GM13977 (cell line): ENCODE results near the gene SLC8A1.

Experiments
- DNase-seq: peaks from one replicate; pipeline ENCODE4 v3.0.0; 2012; ENCODE audit warnings: low spot score
- in situ Hi-C: fragments of 300-500 bp; cut with MboI; formaldehyde crosslinking; loops from one replicate; pipeline ENCODE4 v1.12.0; 2022; ENCODE audit warnings: low sequenced_read_pairs, low pct_unique_long_range_greater_than_20kb, mixed read lengths, inconsistent platforms; ENCODE audit not compliant: unreplicated experiment
- TF ChIP-seq, protein P1 (sequence below): IDR thresholded peaks from 2 replicates; pipeline ENCODE4 v1.5.1; 2012; ENCODE audit warnings: mild to moderate bottlenecking, control low read depth; ENCODE audit not compliant: insufficient read depth; ENCODE audit errors: extremely low read depth, missing control alignments

Gene SLC8A1

DNA sequence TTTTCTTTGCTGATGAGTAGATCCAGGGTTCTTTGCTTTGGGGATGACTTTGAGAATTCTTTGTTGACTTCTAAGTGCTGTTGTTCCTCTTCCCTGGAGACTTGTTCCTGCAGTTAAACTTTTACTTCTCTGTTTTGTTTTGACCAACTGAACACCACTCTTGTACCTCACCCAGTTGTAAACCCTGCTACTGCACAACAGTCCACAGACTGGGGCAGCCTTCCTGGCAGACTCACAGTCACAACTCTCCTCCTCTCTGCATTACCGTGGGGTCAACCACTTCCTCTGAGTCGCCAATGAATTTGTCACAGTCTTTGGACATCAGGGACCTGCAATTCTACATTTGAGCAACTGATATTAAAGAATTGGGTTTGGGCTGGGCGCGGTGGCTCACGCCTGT lies 3.8 kb upstream of the SLC8A1 start:
- in situ Hi-C loops = no loop called here
- DNase-seq = no peak
- TF ChIP-seq, protein P1, sequence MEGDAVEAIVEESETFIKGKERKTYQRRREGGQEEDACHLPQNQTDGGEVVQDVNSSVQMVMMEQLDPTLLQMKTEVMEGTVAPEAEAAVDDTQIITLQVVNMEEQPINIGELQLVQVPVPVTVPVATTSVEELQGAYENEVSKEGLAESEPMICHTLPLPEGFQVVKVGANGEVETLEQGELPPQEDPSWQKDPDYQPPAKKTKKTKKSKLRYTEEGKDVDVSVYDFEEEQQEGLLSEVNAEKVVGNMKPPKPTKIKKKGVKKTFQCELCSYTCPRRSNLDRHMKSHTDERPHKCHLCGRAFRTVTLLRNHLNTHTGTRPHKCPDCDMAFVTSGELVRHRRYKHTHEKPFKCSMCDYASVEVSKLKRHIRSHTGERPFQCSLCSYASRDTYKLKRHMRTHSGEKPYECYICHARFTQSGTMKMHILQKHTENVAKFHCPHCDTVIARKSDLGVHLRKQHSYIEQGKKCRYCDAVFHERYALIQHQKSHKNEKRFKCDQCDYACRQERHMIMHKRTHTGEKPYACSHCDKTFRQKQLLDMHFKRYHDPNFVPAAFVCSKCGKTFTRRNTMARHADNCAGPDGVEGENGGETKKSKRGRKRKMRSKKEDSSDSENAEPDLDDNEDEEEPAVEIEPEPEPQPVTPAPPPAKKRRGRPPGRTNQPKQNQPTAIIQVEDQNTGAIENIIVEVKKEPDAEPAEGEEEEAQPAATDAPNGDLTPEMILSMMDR = no peak

DNA sequence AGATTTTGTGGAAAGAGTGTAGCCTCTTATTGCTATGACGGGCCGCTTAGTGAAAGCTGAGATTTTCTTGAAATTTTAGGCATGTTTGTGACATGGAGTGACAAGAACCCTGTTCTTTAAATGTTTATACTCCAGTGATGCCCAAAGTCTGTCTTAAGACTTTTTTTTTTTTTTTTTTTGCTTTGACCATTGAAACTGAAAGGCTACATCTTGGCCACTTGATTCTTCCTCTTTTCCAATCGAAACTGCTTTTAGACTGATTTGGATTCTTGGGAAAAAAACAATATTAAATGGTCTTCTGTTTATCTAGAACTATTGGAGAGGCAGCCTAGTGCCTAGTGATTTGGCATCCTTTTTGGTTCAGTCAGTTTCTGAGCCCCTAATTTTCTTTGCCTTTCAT lies 2.4 kb upstream of the SLC8A1 start:
- in situ Hi-C loops = no loop called here
- DNase-seq = no peak
- TF ChIP-seq, protein P1 = no peak

DNA sequence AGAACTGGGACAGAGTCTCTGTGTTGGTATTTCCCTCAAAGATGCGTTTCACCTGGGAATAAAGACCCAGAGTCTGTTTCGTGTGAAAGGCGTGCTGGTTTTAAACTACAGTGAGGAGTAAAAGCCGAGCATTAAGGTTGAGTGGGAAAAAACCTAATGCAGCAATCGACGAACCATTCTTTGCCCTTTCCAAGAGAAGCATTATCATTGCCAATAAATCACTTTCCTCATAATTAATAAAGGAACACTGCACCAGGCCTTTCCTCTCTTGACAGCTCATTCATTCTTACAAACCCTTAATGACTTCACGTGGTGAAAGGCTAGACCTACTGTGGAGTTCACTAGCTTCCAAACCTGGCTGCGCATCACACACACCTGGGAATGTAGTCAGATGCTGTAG lies 896 bp upstream of the SLC8A1 start:
- DNase-seq = no peak
- in situ Hi-C loops = no loop called here
- TF ChIP-seq, protein P1 = no peak

DNA sequence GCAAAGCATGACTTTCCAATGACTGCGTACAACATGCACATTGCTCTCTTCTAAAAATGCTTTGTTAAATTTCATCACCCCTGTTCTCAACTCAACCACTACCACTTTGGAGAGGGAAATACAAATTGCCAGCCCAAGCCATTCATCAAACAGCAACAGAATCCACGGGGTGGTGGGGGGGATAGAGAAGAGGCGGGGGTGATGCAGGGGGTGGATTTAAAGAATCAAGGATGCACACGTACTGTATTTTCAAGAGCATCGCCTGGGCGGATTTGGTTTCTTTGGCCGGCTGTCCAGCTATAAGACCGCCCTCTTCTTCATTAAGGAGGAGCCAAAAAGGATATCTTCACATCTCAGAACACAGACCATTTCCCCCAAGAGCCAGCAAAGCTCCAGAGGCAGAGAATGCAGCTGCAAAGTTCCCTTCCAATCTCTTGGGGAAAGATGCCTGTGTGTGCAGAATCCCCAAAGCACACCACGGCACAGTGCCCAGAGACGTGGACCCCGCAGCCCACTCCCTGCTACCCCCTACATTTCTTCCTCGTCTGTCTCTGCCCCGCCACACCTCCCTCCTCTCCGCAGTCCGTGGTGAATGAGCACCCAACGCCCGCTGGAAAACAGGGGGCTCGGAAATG lies 977 bp downstream of the SLC8A1 start:
- TF ChIP-seq, protein P1 = no peak
- peak; percentile 36 for DNase-seq
- in situ Hi-C loops = no loop called here

DNA sequence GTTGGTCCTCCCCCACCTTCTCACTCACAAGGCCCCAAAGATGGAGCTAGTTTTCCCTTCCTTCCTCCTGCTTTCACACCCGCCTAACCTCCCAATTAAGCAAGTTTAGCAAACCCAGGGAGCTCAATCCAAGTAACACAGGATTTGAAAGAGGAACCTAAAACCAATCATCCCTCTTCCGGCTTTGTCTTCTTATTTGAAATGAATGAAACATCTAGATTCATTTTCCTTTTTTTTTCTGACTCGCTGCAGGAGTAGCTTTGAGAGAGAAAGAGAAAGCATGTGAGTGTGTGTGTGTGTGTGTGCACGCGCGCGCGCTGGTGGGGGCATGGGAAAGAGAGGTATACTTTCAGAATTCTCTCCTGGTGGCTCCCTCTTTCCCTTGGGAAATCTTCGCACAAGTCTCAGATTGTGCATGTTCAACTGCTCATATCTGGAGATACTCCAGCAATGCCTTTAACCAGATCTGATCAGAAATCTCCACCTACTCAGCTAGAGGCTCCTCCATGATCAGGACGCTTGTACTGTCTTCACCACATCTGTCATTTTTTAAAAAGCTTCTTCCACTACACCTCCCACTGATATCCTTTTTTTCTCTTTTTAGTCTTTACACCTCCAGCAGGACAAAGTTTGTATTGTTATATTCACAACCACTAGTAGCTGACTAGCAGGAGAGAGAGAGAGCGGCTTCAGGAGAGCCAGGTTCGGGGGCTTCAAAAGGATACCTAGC lies 1.7 kb downstream of the SLC8A1 start:
- DNase-seq = no peak
- TF ChIP-seq, protein P1 = no peak
- in situ Hi-C loops = no loop called here

DNA sequence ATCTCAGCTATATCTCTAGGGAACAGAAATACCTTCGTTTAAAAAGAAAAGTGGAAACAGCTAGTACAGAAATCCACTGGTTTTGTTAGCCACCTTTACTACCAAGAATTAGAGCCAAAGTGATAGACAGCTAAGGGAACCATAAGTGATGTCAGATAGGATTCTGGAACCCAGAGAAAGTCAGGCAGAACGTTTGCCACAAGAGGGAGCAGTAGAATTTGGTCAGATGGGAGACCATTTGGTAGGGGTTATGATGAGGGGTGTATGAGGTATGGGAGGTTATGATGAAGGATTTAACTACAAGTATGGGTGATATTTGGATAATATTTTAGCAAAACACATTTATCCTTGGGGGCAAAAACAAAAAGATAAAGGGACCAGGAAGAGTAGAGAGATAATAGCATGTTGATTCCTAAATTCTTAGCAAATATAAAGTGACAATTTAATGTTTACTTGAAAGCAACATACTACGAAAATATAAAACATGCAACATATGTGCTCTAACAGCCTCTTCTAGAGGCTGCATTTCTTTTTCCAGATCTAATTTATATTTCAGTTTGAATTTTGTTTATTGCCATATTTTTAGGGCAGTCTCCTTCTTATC lies 3.3 kb downstream of the SLC8A1 start:
- in situ Hi-C loops = no loop called here
- no peak for DNase-seq
- TF ChIP-seq, protein P1 = peak; percentile 39
